Measurements from ENCODE around the gene AMOTL2. TPM values are rescaled to one million over a fixed set of nuclear protein-coding genes. Genes with fewer than 3 reads are reported as not detected.

Gene AMOTL2
- total RNA-seq, 4 donors from 2014 or later = 20.3 to 72.8 (median 31.6) TPM

- Histone ChIP-seq H3K4me3 (peak overlapping the region; percentile 49 to 75 (median 62)), H3K4me1 (peaks cover 0 to 48% (median 10%) of the 10 kb centered on the region in 4 donors), H3K9me3 (no peaks in the 10 kb centered on the region), H3K27ac (peak overlapping the region; percentile 73 to 98 (median 90)), H3K27me3 (no peaks in the 10 kb centered on the region), H3K36me3 (peaks cover 0 to 13% (median 0%) of the 10 kb centered on the region in 3 donors)
- TF ChIP-seq, protein P1, sequence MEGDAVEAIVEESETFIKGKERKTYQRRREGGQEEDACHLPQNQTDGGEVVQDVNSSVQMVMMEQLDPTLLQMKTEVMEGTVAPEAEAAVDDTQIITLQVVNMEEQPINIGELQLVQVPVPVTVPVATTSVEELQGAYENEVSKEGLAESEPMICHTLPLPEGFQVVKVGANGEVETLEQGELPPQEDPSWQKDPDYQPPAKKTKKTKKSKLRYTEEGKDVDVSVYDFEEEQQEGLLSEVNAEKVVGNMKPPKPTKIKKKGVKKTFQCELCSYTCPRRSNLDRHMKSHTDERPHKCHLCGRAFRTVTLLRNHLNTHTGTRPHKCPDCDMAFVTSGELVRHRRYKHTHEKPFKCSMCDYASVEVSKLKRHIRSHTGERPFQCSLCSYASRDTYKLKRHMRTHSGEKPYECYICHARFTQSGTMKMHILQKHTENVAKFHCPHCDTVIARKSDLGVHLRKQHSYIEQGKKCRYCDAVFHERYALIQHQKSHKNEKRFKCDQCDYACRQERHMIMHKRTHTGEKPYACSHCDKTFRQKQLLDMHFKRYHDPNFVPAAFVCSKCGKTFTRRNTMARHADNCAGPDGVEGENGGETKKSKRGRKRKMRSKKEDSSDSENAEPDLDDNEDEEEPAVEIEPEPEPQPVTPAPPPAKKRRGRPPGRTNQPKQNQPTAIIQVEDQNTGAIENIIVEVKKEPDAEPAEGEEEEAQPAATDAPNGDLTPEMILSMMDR (IDR thresholded peaks at IDR 0.05) = no peak
- TF ChIP-seq POLR2A (IDR thresholded peaks at IDR 0.05) = no peak
- peak in 2 of 3 donors; percentile 79 to 83 for DNase-seq
These were observed 739 bp upstream of the AMOTL2 start for GRCh38 chr3:134374791-134375581.

DNA sequence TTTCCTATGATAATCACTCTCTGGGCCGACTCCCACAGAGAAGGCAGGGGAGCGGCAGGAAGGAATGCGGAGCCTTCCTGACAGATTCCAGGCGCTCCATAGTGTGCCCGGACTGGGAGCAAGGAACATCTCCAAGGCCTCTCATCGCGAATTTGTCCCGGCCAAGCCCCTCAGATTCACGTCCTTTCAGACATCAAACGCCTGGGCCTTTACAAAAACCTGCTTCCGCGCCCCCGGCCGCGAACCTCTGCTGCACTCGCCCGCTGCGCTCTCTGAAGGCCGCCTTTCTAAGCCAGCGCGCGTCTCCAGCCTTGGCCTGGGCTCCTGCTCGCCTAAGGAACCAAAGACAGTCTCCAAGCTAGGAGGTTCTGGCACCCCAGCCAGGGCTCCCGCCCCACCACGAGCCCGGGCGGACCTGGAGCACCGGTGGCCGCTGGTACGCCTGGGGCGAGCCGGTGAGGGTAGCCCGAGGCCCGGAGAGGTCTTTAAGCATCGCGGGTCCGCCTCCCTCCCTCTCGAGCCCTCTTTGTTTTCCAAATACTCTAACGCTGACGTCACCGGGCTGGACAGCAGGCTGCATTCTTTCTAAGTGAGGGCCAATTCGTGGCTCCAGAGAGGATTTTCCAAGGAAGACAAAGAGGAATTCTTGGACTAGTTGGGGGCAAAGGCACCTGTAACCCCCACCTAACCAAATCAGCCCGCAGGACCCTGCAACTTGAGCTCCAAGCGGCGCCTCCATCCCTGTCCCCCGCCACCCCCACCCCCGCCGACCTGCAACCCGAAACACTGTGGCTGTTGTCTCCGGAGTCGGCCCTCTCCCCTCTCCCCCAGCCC is 759 bp downstream of the AMOTL2 start:
- peaks cover 0 to 28% (median 0%) of the 10 kb centered on the region in 3 donors for H3K36me3 ChIP-seq
- peak; percentile 33 to 84 (median 73) for DNase-seq
- H3K9me3 ChIP-seq = no peaks in the 10 kb centered on the region
- TF ChIP-seq, protein P1 (IDR thresholded peaks at IDR 0.05) = no peak
- TF ChIP-seq POLR2A (IDR thresholded peaks at IDR 0.05) = peak in 1 of 2 donors; percentile 12
- H3K4me3 ChIP-seq = peak overlapping the region; percentile 49 to 75 (median 62)
- H3K27ac ChIP-seq = peak overlapping the region; percentile 73 to 98 (median 90)
- peaks cover 0 to 63% (median 10%) of the 10 kb centered on the region in 4 donors for H3K4me1 ChIP-seq
- H3K27me3 ChIP-seq = no peaks in the 10 kb centered on the region

DNA sequence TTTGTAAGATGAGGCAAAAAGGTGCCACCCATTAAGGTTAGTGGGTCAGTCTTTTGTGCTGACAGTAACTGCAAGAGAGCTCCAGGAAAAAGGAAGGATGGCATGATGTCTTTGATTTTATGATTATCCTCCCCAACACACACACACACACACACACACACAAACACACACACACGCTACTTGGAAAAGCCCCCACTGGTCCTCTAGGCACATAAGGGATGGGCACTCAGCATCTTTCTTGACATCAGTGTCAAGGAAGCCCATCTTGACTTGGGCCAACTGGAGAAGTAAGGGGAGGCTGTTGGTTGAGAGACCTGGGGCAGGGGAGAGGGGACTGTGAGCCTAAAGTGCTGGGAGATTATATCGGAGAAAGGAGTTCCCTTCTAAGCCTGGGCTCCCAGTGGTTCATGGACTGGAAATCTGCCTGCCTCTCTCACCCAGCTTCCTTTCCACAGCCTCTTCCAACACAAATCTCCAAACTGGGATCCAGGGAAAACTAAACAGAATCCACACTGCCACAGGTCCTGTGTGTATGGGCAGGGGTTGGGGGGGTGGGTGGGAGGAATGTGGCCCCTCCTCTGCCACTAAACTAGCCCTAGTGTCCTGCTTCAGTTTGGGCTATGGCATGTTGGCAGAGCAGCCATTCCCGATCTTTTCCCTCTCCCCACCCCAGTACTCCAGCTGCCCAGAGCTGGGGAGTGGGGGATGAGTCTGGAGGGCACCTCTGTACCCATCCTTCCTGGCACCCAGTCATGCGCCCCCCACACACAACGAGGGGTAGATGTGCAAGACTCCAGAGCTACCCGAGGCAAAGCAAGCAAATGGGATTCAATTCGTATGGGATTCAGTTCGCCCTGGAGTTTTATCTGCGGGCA is 1.6 kb downstream of the AMOTL2 start:
- no peak for TF ChIP-seq POLR2A (IDR thresholded peaks at IDR 0.05)
- TF ChIP-seq, protein P1 (IDR thresholded peaks at IDR 0.05) = no peak
- DNase-seq = peak in 1 of 3 donors; percentile 14
- Histone ChIP-seq H3K27ac (peak overlapping the region; percentile 73 to 98 (median 90)), H3K9me3 (no peaks in the 10 kb centered on the region), H3K4me1 (peaks cover 0 to 71% (median 10%) of the 10 kb centered on the region in 4 donors), H3K4me3 (peak overlapping the region; percentile 49 to 75 (median 62)), H3K27me3 (no peaks in the 10 kb centered on the region), H3K36me3 (peaks cover 0 to 36% (median 0%) of the 10 kb centered on the region in 3 donors)

GRCh38 chr3:134371542-134372324 is 2.5 kb downstream of the AMOTL2 start:
- Histone ChIP-seq H3K9me3 (no peaks in the 10 kb centered on the region), H3K4me3 (peak overlapping the region in 2 of 4 donors; percentile 8 to 75), H3K27me3 (no peaks in the 10 kb centered on the region), H3K4me1 (peaks cover 0 to 80% (median 9%) of the 10 kb centered on the region in 4 donors), H3K27ac (peak overlapping the region in 2 of 4 donors; percentile 93 to 98), H3K36me3 (peaks cover 0 to 45% (median 0%) of the 10 kb centered on the region in 3 donors)
- no peak for TF ChIP-seq POLR2A (IDR thresholded peaks at IDR 0.05)
- TF ChIP-seq, protein P1 (IDR thresholded peaks at IDR 0.05) = peak in 1 of 6 experiments; percentile 5
- peak in 1 of 3 donors; percentile 39 for DNase-seq

All from Peyer's patch (tissue), 4 donors.